CD14-positive monocyte (primary cell): ENCODE measurements around the gene PPP1R12B. TPM values are rescaled to one million over a fixed set of nuclear protein-coding genes. Genes with fewer than 3 reads are reported as not detected.
"Not testable (repeated sequence)": the region's sequence is repeated elsewhere in the genome, so short reads cannot be mapped to it uniquely, and the experiment has no call there.

Source experiments
- DNase-seq, 3 donors: peaks; one replicate each; pipeline ENCODE4 v3.0.0-alpha.2; 2011 to 2022
- H2AFZ ChIP-seq: 2 replicates; pipeline ENCODE4 v1.6.0; 2012; ENCODE audit warnings: mild to moderate bottlenecking, low read depth, low read length, inconsistent platforms; ENCODE audit not compliant: insufficient read depth, poor library complexity, severe bottlenecking
- H3K27ac ChIP-seq, 2 donors: 1 replicate in 1 of 2; 2 replicates in 1 of 2; pipeline ENCODE4 v1.5.1; 2012 to 2013; ENCODE audit warnings: low read length in 2 of 2, control low read depth in 1 of 2, inconsistent platforms in 1 of 2, low read depth in 1 of 2, mild to moderate bottlenecking in 1 of 2
- H3K27me3 ChIP-seq, 2 donors: one replicate each; pipeline versions ENCODE4 v1.6.0 to v1.6.1; 2011 to 2013; ENCODE audit warnings: low read length in 2 of 2; ENCODE audit not compliant: control insufficient read depth in 2 of 2, insufficient read depth in 2 of 2
- H3K36me3 ChIP-seq, 2 donors: replicated peaks in 1 of 2; 1 replicate in 1 of 2; 2 replicates in 1 of 2; pipeline versions ENCODE4 v1.5.1 to v1.6.1; 2012 to 2013; ENCODE audit warnings: low read length in 2 of 2, control low read depth in 1 of 2, inconsistent platforms in 1 of 2, mild to moderate bottlenecking in 1 of 2; ENCODE audit not compliant: insufficient read depth in 2 of 2, control insufficient read depth in 1 of 2
- H3K4me1 ChIP-seq, 2 donors: 1 replicate in 1 of 2; 2 replicates in 1 of 2; pipeline versions ENCODE4 v1.5.1 to v1.6.1; 2012 to 2013; ENCODE audit warnings: low read length in 2 of 2, control low read depth in 1 of 2, inconsistent platforms in 1 of 2, mild to moderate bottlenecking in 1 of 2, moderate library complexity in 1 of 2; ENCODE audit not compliant: insufficient read depth in 2 of 2, control insufficient read depth in 1 of 2
- H3K4me2 ChIP-seq: replicated peaks from 2 replicates; pipeline ENCODE3; 2012; ENCODE audit warnings: low read length, moderate library complexity, mild to moderate bottlenecking; ENCODE audit not compliant: poor library complexity, severe bottlenecking; ENCODE audit errors: extremely low read depth
- H3K4me3 ChIP-seq, 3 experiments: fragments of 200-600 bp in 1 of 3; sonication (generic) in 1 of 3; replicated peaks in 1 of 3; 1 replicate in 2 of 3; 2 replicates in 1 of 3; pipeline ENCODE4 v1.5.1; 2011 to 2013; ENCODE audit warnings: low read length in 3 of 3, mild to moderate bottlenecking in 3 of 3, control low read depth in 2 of 3, low read depth in 2 of 3, inconsistent platforms in 1 of 3, moderate library complexity in 1 of 3
- H3K79me2 ChIP-seq: 2 replicates; pipeline ENCODE4 v1.6.0; 2012; ENCODE audit warnings: mild to moderate bottlenecking, control low read depth, inconsistent platforms, low read length, moderate library complexity; ENCODE audit not compliant: insufficient read depth
- H3K9ac ChIP-seq: 2 replicates; pipeline ENCODE4 v1.6.0; 2017; ENCODE audit warnings: low read length, mild to moderate bottlenecking; ENCODE audit not compliant: insufficient read depth, poor library complexity, severe bottlenecking
- H3K9me3 ChIP-seq, 2 donors: replicated peaks in 1 of 2; 1 replicate in 1 of 2; 2 replicates in 1 of 2; pipeline versions ENCODE4 v1.5.1 to v1.6.1; 2012 to 2013; ENCODE audit warnings: low read length in 2 of 2, control low read depth in 1 of 2; ENCODE audit not compliant: control insufficient read depth in 1 of 2, insufficient read depth in 1 of 2
- H4K20me1 ChIP-seq: 2 replicates; pipeline ENCODE4 v1.6.0; 2012; ENCODE audit warnings: mild to moderate bottlenecking, low read length, control low read depth, moderate library complexity; ENCODE audit not compliant: insufficient read depth
- H3K27ac Mint-ChIP-seq, 7 donors: one replicate each; pipeline ENCODE4 v1.8.0; 2020; ENCODE audit warnings: mild to moderate bottlenecking in 7 of 7, mixed read lengths in 7 of 7, moderate library complexity in 6 of 7, inconsistent platforms in 2 of 7
- H3K27me3 Mint-ChIP-seq, 3 donors: one replicate each; pipeline ENCODE4 v1.8.0; 2021 to 2022; ENCODE audit warnings: low read depth in 3 of 3, mild to moderate bottlenecking in 3 of 3, mixed read lengths in 3 of 3, moderate library complexity in 3 of 3, inconsistent platforms in 1 of 3
- H3K36me3 Mint-ChIP-seq, 2 donors: one replicate each; pipeline ENCODE4 v1.8.0; 2020; ENCODE audit warnings: mixed read lengths in 2 of 2, inconsistent platforms in 1 of 2, mild to moderate bottlenecking in 1 of 2
- H3K4me1 Mint-ChIP-seq: one replicate; pipeline ENCODE4 v1.8.0; 2020; ENCODE audit warnings: mild to moderate bottlenecking, mixed read lengths
- H3K4me3 Mint-ChIP-seq, 2 donors: one replicate each; pipeline ENCODE4 v1.8.0; 2020; ENCODE audit warnings: mild to moderate bottlenecking in 2 of 2, mixed read lengths in 2 of 2, moderate library complexity in 1 of 2
- H3K9me3 Mint-ChIP-seq, 7 donors: one replicate each; pipeline ENCODE4 v1.8.0; 2020 to 2022; ENCODE audit warnings: mixed read lengths in 7 of 7, mild to moderate bottlenecking in 6 of 7, moderate library complexity in 6 of 7, inconsistent platforms in 2 of 7
- WGBS: methylation state at CpG from one replicate; pipeline ENCODE4 v1.1.5; 2013; ENCODE audit warnings: missing lambda C conversion rate; ENCODE audit not compliant: insufficient coverage; 5-methylcytosine and 5-hydroxymethylcytosine counted together
- intact Hi-C, 2 donors: fragments of 100-400 bp; cut with micrococcal nuclease; formaldehyde crosslinking; loops; one replicate each; pipeline versions ENCODE4 v1.15.0 to v1.15.1; 2023
- polyA plus RNA-seq, 3 donors: library from polyadenylated mRNA; depleted of rRNA in 1 of 3; unstranded in 2 of 3; stranded (reverse) in 1 of 3; fragments of 300-500 nt in 2 of 3; fragments of >200 nt in 1 of 3; fragmentation: Illumina TruSeq in 2 of 3; gene quantifications; 1 replicate in 2 of 3; 2 replicates in 1 of 3; pipeline ENCODE4 v1.2.3, GENCODE V29; 2012 to 2021
- TF ChIP-seq, protein P1 (sequence below): fragments of 200-600 bp; IDR thresholded peaks from one replicate; pipeline ENCODE4 v1.8.0; 2022; ENCODE audit warnings: antibody characterized with exemption, mild to moderate bottlenecking

PPP1R12B gene
- polyA plus RNA-seq, 3 donors, result 1.3 to 12.2 (median 1.7) TPM

- no CpG with 5 or more reads among the region's 2 CpGs for WGBS
- Mint-ChIP-seq H3K4me1 (peaks cover 19% of the 10 kb centered on the region), H3K36me3 (peaks cover 15 to 29% of the 10 kb centered on the region in 2 donors), H3K4me3 (no peak overlapping the region), H3K9me3 (no peaks in the 10 kb centered on the region), H3K27ac (no peak overlapping the region), H3K27me3 (peaks cover 0 to 10% (median 7%) of the 10 kb centered on the region in 3 donors)
- Histone ChIP-seq H3K4me1 (peaks cover 12 to 15% of the 10 kb centered on the region in 2 donors), H3K4me2 (no peak overlapping the region), H2AFZ (no peak overlapping the region), H3K9ac (no peak overlapping the region), H3K27ac (no peak overlapping the region), H4K20me1 (peaks cover 33% of the 10 kb centered on the region), H3K4me3 (no peak overlapping the region), H3K9me3 (no peaks in the 10 kb centered on the region), H3K27me3 (peaks cover 2 to 4% of the 10 kb centered on the region in 2 donors), H3K79me2 (no peaks in the 10 kb centered on the region), H3K36me3 (no peaks in the 10 kb centered on the region)
- TF ChIP-seq, protein P1, sequence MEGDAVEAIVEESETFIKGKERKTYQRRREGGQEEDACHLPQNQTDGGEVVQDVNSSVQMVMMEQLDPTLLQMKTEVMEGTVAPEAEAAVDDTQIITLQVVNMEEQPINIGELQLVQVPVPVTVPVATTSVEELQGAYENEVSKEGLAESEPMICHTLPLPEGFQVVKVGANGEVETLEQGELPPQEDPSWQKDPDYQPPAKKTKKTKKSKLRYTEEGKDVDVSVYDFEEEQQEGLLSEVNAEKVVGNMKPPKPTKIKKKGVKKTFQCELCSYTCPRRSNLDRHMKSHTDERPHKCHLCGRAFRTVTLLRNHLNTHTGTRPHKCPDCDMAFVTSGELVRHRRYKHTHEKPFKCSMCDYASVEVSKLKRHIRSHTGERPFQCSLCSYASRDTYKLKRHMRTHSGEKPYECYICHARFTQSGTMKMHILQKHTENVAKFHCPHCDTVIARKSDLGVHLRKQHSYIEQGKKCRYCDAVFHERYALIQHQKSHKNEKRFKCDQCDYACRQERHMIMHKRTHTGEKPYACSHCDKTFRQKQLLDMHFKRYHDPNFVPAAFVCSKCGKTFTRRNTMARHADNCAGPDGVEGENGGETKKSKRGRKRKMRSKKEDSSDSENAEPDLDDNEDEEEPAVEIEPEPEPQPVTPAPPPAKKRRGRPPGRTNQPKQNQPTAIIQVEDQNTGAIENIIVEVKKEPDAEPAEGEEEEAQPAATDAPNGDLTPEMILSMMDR, result no peak
- intact Hi-C loops, result no loop called here
- DNase-seq, result no peak
Measured at GRCh38 chr1:202540448-202540847, 191.9 kb downstream of the PPP1R12B start.

GRCh38 chr1:202540858-202541257 lies 192.4 kb downstream of the PPP1R12B start:
- no CpG with 5 or more reads among the region's 2 CpGs for WGBS
- Histone ChIP-seq H3K4me1 (peaks cover 12 to 15% of the 10 kb centered on the region in 2 donors), H4K20me1 (peaks cover 33% of the 10 kb centered on the region)
- H3K9me3 ChIP-seq, H3K4me2 ChIP-seq, H3K4me3 ChIP-seq, H3K27ac ChIP-seq, H2AFZ ChIP-seq, intact Hi-C loops, H3K79me2 ChIP-seq, H3K4me3 Mint-ChIP-seq, H3K9ac ChIP-seq, H3K27me3 ChIP-seq, H3K36me3 ChIP-seq, DNase-seq, H3K9me3 Mint-ChIP-seq, H3K27ac Mint-ChIP-seq: not testable (repeated sequence)
- Mint-ChIP-seq H3K27me3 (peaks cover 0 to 10% (median 7%) of the 10 kb centered on the region in 3 donors), H3K4me1 (peaks cover 21% of the 10 kb centered on the region), H3K36me3 (peaks cover 15 to 28% of the 10 kb centered on the region in 2 donors)

DNA sequence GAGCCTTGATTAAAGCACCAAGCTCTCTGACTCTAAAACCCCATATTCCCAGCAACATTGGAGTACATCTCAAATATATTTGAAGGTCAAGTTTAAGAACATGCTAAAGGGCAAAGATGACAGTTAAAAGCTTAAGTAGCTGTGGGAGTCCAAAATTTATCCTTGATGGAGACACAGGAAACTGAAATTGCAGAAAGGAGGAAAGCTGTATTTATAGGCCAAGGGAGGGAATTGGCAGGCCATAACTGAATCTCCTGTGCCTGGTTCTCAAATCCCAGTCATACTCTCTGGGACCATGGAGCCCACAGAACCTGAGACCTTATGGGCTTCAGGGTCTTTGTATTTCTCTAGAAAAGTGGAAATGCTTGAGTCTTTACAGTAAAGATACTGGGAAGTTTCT lies 193.9 kb downstream of the PPP1R12B start:
- H3K4me2 ChIP-seq, H3K4me3 ChIP-seq, H3K27ac Mint-ChIP-seq, H2AFZ ChIP-seq, H3K9me3 ChIP-seq, intact Hi-C loops, H3K27me3 ChIP-seq, H3K4me3 Mint-ChIP-seq, H3K27ac ChIP-seq, H3K9ac ChIP-seq, DNase-seq, H3K36me3 ChIP-seq, H3K79me2 ChIP-seq, H3K9me3 Mint-ChIP-seq: not testable (repeated sequence)
- Mint-ChIP-seq H3K4me1 (peaks cover 27% of the 10 kb centered on the region), H3K27me3 (peaks cover 0 to 12% (median 7%) of the 10 kb centered on the region in 3 donors), H3K36me3 (peaks cover 18 to 29% of the 10 kb centered on the region in 2 donors)
- Histone ChIP-seq H3K4me1 (peaks cover 12 to 15% of the 10 kb centered on the region in 2 donors), H4K20me1 (peaks cover 36% of the 10 kb centered on the region)

GRCh38 chr1:202543537-202543936 lies 195.0 kb downstream of the PPP1R12B start:
- H3K27ac Mint-ChIP-seq, H3K79me2 ChIP-seq, H3K36me3 ChIP-seq, H3K9me3 Mint-ChIP-seq, H3K9me3 ChIP-seq, H3K4me3 Mint-ChIP-seq, H3K27ac ChIP-seq, DNase-seq, H3K27me3 Mint-ChIP-seq, H2AFZ ChIP-seq, H3K4me2 ChIP-seq, intact Hi-C loops, H3K4me3 ChIP-seq, H3K27me3 ChIP-seq, H3K9ac ChIP-seq: not testable (repeated sequence)
- Mint-ChIP-seq H3K4me1 (peaks cover 25% of the 10 kb centered on the region), H3K36me3 (peaks cover 18 to 29% of the 10 kb centered on the region in 2 donors)
- 100% methylated on average over 4 of the region's 11 CpGs for WGBS
- Histone ChIP-seq H4K20me1 (peaks cover 35% of the 10 kb centered on the region), H3K4me1 (peaks cover 12 to 15% of the 10 kb centered on the region in 2 donors)
